Neural progenitor cell (in vitro differentiated cells): ENCODE data around the gene TMEM37.

ENCODE experiments used
- CTCF ChIP-seq: fragments of 200-600 bp; sonication (generic); IDR thresholded peaks from 2 replicates; pipeline ENCODE4 v1.5.1; 2017; ENCODE audit warnings: antibody characterized with exemption, mild to moderate bottlenecking
- EZH2 ChIP-seq: fragments of 200-600 bp; sonication (generic); IDR thresholded peaks from 2 replicates; pipeline ENCODE4 v1.6.1; 2017; ENCODE audit warnings: antibody characterized with exemption, mild to moderate bottlenecking, moderate library complexity
- EZH2phosphoT487 ChIP-seq: fragments of 200-600 bp; sonication (generic); IDR thresholded peaks from 2 replicates; pipeline ENCODE4 v1.6.1; 2017; ENCODE audit warnings: antibody characterized with exemption

- TF ChIP-seq CTCF (no peak), EZH2phosphoT487 (no peak), EZH2 (no peak)
Observed at GRCh38 chr2:119486886-119487285, 55.2 kb downstream of the TMEM37 start.
